K562 (cell line): ENCODE measurements around the gene AHCY. TPM values are rescaled to one million over a fixed set of nuclear protein-coding genes. Genes with fewer than 3 reads are reported as not detected.
A peak's percentile ranks its signal among the peaks of the same experiment; 100 is the strongest.

Source experiments
- AFF1 ChIP-seq, 2 experiments: fragments of 450-650 bp; IDR thresholded peaks; 2 replicates each; pipeline ENCODE4 v1.6.1; 2018; ENCODE audit warnings: mild to moderate bottlenecking in 2 of 2, low read depth in 1 of 2; ENCODE audit not compliant: partially characterized antibody in 2 of 2
- ELF2 ChIP-seq: fragments of 250-450 bp; sonication (Bioruptor Pico); IDR thresholded peaks from 2 replicates; pipeline ENCODE4 v1.5.0; 2021; ENCODE audit warnings: mild to moderate bottlenecking
- FOXP1 ChIP-seq: sonication (generic); formaldehyde crosslinking; IDR thresholded peaks from 2 replicates; pipeline ENCODE4 v1.8.0; 2022; ENCODE audit warnings: mild to moderate bottlenecking, missing genetic modification reagents
- MGA ChIP-seq: fragments of 450-650 bp; IDR thresholded peaks from 2 replicates; pipeline ENCODE4 v1.6.1; 2016; ENCODE audit warnings: mild to moderate bottlenecking, moderate library complexity
- PBX2 ChIP-seq, 2 experiments: IDR thresholded peaks in 1 of 2; conservative IDR thresholded peaks in 1 of 2; 2 replicates each; pipeline ENCODE4 v1.6.1; 2016; ENCODE audit warnings: low read depth in 2 of 2, mild to moderate bottlenecking in 1 of 2, missing compliant biosample characterization in 1 of 2, missing genetic modification characterization in 1 of 2, moderate library complexity in 1 of 2
- polyA plus RNA-seq, 8 experiments: library from polyadenylated mRNA; depleted of rRNA in 4 of 8; stranded (reverse) in 5 of 8; unstranded in 3 of 8; fragments of >200 nt; fragmentation: Nextera tagmentation in 2 of 8; fragmentation: Illumina TruSeq in 1 of 8; extraction: Ambion mirVana in 2 of 8; extraction: Trizol in 1 of 8; gene quantifications; 2 replicates each; pipeline versions ENCODE4 v1.2.1 to v1.2.3, GENCODE V29; 2011 to 2014; ENCODE audit warnings: inconsistent platforms in 1 of 8, missing spikeins in 1 of 8
- total RNA-seq, 7 experiments: library from RNA; depleted of rRNA in 6 of 7; stranded (reverse); fragments of >200 nt in 6 of 7; fragmentation: Illumina TruSeq in 2 of 7; extraction: Trizol in 2 of 7; gene quantifications; 2 replicates each; pipeline versions ENCODE4 v1.2.1 to v1.2.3, GENCODE V29; 2011 to 2021; ENCODE audit warnings: low replicate concordance in 1 of 7

The AHCY gene
- total and polyA plus RNA-seq, 9 of the 15 experiments (the other 6 are each of a cell fraction or from before 2014, with no cell fraction given) = 82.5 to 269 (median 190) TPM

GRCh38 chr20:34302723-34303533, at the start of gene AHCY (continued):
- TF ChIP-seq PBX2 (CRISPR knock-in tag; IDR thresholded peaks at IDR 0.05; ENCODE audit: low read depth) (no peak), PBX2 (tag; conservative IDR thresholded peaks at IDR 0.05; ENCODE audit: low read depth) (no peak), MGA (peak; percentile 47; the same call in 1 of the 2 replicates), AFF1 (IDR thresholded peaks at IDR 0.05; ENCODE audit: low read depth in 1 of 2, partially characterized antibody in 2 of 2) (peak in 1 of 2 experiments; percentile 95), ELF2 (peak; percentile 35; the same call in 1 of the 2 replicates), FOXP1 (CRISPR knock-in tag) (peak; percentile 54; the same call in 1 of the 2 replicates)
